ENCODE results near the gene KRT5.

DNA sequence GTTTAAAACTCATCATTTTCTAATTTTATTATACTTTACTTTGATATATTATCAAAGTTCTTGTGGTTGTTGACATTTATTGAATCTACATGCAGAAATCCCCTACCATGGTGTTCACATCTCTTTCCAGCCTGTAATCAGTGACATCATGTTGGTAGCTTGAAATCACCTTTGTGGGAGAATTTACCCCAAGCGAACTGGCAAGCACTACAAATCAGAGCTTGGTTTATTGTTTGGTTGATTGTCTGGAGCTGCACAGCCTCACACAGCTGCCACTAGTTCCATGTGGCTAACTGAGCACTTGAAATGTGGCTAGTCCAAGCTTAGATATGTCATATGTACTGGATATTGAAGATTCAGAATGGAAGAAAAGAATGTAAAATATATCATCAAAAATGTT lies 15.4 kb upstream of the KRT5 start:
- TF ChIP-seq GRHL1 (CRISPR knock-in tag; conservative IDR thresholded peaks at IDR 0.05) (no peak), ZNF781 (CRISPR knock-in tag; IDR thresholded peaks at IDR 0.05; ENCODE audit: borderline replicate concordance, not compliant biosample characterization) (no peak)
